Keratinocyte (primary cell): ENCODE results near the gene GRM7.

Source experiments
- EZH2 ChIP-seq: IDR thresholded peaks from one replicate; pipeline ENCODE4 v1.6.1; 2012; ENCODE audit warnings: inconsistent platforms, mild to moderate bottlenecking, low read length, moderate library complexity
- TF ChIP-seq, protein P1 (sequence below), 3 experiments: IDR thresholded peaks in 1 of 3; conservative IDR thresholded peaks in 1 of 3; optimal IDR thresholded peaks in 1 of 3; 2 replicates in 2 of 3; 3 replicates in 1 of 3; pipeline versions ENCODE3 to v1.5.1; 2011; ENCODE audit warnings: low read length in 3 of 3, mild to moderate bottlenecking in 3 of 3, moderate library complexity in 2 of 3, control low read depth in 1 of 3, inconsistent platforms in 1 of 3; ENCODE audit not compliant: insufficient read depth in 2 of 3; ENCODE audit errors: extremely low read depth in 1 of 3

GRCh38 chr3:7396534-7396933 lies 535.6 kb downstream of the GRM7 start:
- TF ChIP-seq, protein P1, sequence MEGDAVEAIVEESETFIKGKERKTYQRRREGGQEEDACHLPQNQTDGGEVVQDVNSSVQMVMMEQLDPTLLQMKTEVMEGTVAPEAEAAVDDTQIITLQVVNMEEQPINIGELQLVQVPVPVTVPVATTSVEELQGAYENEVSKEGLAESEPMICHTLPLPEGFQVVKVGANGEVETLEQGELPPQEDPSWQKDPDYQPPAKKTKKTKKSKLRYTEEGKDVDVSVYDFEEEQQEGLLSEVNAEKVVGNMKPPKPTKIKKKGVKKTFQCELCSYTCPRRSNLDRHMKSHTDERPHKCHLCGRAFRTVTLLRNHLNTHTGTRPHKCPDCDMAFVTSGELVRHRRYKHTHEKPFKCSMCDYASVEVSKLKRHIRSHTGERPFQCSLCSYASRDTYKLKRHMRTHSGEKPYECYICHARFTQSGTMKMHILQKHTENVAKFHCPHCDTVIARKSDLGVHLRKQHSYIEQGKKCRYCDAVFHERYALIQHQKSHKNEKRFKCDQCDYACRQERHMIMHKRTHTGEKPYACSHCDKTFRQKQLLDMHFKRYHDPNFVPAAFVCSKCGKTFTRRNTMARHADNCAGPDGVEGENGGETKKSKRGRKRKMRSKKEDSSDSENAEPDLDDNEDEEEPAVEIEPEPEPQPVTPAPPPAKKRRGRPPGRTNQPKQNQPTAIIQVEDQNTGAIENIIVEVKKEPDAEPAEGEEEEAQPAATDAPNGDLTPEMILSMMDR (optimal IDR thresholded peaks at IDR 0.05 in 1 of 3, IDR thresholded peaks at IDR 0.05 in 1 of 3, conservative IDR thresholded peaks at IDR 0.05 in 1 of 3; ENCODE audit: extremely low read depth in 1 of 3, insufficient read depth in 2 of 3, low read length in 3 of 3), result no peak
- no peak for TF ChIP-seq EZH2
